ENCODE measurements around the gene IKZF2.

IKZF2 gene

GRCh38 chr2:212995920-212996319 is 155.5 kb downstream of the IKZF2 start:
- no peak for DNase-seq

GRCh38 chr2:212994976-212995375 is 156.4 kb downstream of the IKZF2 start:
- DNase-seq: no peak

GRCh38 chr2:212991120-212991519 is 160.3 kb downstream of the IKZF2 start:
- no peak for DNase-seq

GRCh38 chr2:212990697-212991096 is 160.7 kb downstream of the IKZF2 start:
- no peak for DNase-seq

- no peak for DNase-seq
These were observed 163.9 kb downstream of the IKZF2 start for GRCh38 chr2:212987492-212987891.

- no peak for DNase-seq
These were observed 167.3 kb downstream of the IKZF2 start for GRCh38 chr2:212984129-212984528.

- no peak for DNase-seq
These were observed 171.6 kb downstream of the IKZF2 start for GRCh38 chr2:212979799-212980198.

GRCh38 chr2:212979046-212979612 is 172.3 kb downstream of the IKZF2 start:
- no peak for DNase-seq

GRCh38 chr2:212977152-212977551 is 174.3 kb downstream of the IKZF2 start:
- DNase-seq: no peak

GRCh38 chr2:212975333-212975732 is 176.1 kb downstream of the IKZF2 start:
- no peak for DNase-seq

GRCh38 chr2:212974692-212975091 is 176.7 kb downstream of the IKZF2 start:
- DNase-seq: no peak

- DNase-seq: no peak
These were observed 178.1 kb downstream of the IKZF2 start for GRCh38 chr2:212973347-212973746.

- DNase-seq: no peak
These were observed 181.3 kb downstream of the IKZF2 start for GRCh38 chr2:212970132-212970531.

- DNase-seq: no peak
These were observed 182.9 kb downstream of the IKZF2 start for GRCh38 chr2:212968284-212969081.

- DNase-seq: no peak
These were observed 184.5 kb downstream of the IKZF2 start for GRCh38 chr2:212966884-212967283.

GRCh38 chr2:212962691-212963090 is 188.7 kb downstream of the IKZF2 start:
- no peak for DNase-seq

- no peak for DNase-seq
These were observed 190.2 kb downstream of the IKZF2 start for GRCh38 chr2:212961255-212961654.

- DNase-seq: no peak
These were observed 191.1 kb downstream of the IKZF2 start for GRCh38 chr2:212960336-212960735.

GRCh38 chr2:212959471-212960117 is 191.8 kb downstream of the IKZF2 start:
- no peak for DNase-seq

GRCh38 chr2:212958757-212959295 is 192.6 kb downstream of the IKZF2 start:
- DNase-seq: no peak

- no peak for DNase-seq
These were observed 193.3 kb downstream of the IKZF2 start for GRCh38 chr2:212958133-212958532.

- no peak for DNase-seq
These were observed 193.8 kb downstream of the IKZF2 start for GRCh38 chr2:212957624-212958023.

- no peak for DNase-seq
These were observed 194.5 kb downstream of the IKZF2 start for GRCh38 chr2:212956665-212957607.
